ENCODE data around the gene THRAP3. TPM values are rescaled to one million over a fixed set of nuclear protein-coding genes. Genes with fewer than 3 reads are reported as not detected.
A peak's percentile ranks its signal among the peaks of the same experiment; 100 is the strongest.
"Not testable (repeated sequence)": the region's sequence is repeated elsewhere in the genome, so short reads cannot be mapped to it uniquely, and the experiment has no call there.

The THRAP3 gene
- polyA plus RNA-seq, 1 donor: 169 TPM

DNA sequence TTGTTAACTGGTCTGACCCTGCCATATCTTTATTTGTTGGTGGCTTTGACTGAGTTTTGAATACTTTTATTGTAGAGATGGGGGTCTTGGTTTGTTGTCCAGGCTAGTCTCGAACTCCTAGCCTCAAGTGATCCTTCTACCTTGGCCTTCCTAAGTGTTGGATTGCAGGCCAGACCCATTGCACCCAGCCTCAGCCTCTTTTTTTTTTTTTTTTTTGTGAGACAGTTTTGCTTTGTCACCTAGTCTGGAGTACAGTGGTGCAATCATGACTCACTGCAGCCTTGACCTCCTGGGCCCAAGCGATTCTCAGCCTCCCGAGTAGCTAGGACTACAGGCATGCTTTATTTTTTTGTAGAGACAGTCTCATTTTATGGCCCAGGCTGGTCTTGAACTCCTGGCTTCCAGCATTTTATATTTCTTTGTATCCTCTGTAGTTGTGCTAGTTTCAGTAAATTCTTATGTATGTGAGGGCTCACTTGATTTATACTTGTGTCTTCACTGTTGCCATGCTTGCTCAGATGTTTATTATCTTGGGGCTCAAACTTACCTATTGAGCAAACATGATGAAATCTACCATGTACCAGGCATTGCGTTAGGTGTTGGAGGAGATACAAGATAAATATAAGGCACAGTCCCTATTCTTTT, 24.1 kb downstream of the THRAP3 start:
- DNase-seq: no peak

DNA sequence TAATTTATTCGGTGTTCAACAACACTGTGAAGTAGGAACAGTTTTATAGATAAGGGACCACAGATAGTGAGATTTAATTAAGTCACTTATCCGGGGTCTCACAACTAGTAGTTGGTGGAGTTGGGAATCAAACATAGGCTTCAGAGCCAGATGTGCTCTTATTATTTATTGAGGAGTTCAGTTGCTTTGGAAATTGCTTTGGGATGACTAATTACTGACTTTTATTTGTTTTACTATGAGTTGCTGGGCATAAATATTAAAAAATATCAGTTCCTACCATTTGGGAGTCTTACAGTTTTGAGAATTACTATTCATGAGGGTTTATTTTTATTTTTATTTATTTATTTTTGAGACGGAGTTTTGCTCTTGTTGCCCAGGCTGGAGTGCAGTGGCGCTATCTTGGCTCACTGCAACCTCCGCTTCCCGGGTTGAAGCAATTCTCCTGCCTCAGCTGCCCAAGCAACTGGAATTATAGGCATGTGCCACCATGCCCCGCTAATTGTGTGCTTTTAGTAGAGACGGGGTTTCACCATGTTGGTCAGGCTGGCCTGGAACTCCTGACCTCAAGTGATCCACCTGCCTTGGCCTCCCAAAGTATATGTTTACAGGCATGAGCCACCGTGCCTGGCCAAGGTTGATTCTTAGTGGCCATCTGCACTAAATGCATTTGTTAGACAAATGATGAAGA, 27.7 kb downstream of the THRAP3 start:
- no peak for DNase-seq

DNA sequence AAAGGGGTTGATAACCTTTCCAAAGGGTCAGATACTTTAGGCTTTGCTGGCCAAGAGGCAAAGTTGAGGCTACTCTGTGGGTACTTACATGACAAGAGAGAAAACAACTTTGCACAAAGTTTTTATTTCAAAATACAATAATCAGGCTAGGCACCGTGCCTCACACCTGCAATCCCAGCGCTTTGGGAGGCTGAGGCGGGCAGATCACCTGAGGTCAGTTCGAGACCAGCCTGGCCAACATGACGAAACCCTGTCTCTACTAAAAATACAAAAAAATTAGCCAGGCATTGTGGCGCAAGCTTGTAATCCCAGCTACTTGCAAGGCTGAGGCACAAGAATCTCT, 28.2 kb downstream of the THRAP3 start:
- not testable (repeated sequence) for DNase-seq

DNA sequence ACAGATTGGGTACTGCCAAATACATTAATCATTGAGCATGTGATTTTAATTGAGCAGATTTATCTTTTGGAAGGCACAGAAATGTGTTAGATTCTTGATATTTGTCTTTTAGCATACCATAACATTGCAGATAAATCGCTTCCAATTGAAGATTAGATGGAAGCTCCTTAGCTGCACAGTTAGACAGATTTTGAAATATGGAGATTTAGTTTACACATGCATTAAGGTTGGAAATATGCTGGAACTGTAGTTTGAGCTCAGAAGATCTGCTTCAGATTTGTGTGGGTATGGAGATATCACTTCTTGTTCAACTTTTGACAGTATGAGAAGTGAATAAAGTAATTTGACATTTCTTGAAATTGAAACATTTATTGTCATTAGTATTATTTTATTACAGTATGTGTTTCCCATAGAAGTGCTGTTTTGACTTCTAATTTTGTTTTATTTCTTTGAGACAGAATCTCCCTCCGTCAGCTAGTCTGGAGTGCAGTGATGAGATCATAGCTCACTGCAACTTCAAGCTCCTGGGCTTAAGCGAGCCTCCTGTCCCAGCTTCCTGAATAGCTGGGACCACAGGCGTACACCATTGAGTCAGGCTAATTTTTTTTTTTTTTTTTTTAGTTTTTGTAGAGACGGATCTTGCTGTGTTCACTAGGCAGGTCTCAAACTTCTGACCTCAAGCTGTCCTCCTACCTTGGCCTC, 29.1 kb downstream of the THRAP3 start:
- no peak for DNase-seq

DNA sequence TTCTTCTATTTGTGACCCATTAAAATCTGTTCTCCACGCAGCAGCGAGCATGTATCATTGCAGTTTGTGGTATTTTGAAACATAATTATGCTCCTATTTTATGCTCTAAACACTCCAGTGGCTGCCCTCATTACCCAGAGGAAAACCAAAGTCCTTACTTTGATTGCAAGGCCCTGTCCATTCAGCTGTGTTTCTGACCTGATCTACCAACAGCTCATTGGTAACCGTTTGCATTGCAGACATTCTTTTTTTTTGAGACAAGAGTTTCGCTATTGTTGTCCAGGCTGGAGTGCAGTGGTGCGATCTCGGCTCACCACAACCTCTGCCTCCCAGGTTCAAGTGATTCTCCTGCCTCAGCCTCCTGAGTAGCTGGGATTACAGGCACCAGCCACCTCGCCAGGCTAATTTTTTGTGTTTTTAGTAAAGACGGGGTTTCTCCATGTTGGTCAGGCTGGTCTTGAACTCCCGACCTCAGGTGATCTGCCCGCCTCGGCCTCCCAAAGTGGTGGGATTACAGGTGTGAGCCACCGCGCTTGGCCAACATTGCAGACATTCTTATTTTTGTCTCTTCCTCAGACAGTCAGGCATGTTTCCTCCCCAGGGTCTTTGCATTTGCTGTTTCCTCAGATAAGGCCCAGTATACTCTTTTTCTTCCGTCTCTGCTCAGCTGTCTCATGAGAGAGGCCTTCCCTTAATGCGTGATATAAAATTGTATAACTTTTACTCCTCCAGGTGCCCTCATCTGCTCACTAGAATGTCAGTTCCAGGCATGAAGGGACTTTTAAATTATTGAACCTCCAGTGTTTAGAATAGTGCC, 32.5 kb downstream of the THRAP3 start:
- DNase-seq: no peak

DNA sequence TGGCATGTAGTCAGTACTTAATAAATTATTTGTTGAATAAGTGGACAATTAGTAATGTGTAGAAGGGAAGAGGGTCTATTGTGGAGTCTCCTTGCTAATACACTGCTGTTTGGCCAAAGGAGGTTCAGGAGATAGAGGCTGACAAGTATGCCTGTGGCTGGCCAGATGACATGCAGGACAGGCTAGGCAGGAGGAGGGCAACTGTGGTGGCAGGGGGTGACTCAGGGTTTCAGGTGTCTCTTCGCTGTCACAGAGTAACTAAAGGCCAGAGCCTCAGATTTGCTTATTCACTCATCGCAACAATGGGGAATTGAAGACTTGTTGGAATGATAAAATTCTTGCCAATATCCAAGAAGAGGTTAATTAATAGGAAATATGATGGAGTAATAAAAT, 33.1 kb downstream of the THRAP3 start:
- DNase-seq: no peak

DNA sequence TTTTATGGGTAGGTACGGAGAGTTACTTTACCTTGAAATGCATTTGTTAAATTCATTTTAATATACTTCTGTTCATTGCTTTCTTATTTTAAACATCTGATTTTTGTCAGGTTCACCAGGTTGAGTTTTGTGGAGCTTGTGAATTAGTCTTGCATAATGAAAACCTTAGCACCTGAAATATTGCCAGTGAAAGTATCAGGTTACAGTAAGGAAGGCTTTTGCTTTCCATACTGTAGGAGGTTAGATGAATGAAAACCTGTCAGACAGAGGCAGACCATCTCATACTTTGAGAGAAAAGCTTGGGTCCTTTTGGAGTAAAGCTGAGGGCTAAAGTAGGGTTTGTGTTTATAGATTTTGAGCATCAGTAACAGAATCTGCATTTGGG, 34.7 kb downstream of the THRAP3 start:
- DNase-seq: no peak

DNA sequence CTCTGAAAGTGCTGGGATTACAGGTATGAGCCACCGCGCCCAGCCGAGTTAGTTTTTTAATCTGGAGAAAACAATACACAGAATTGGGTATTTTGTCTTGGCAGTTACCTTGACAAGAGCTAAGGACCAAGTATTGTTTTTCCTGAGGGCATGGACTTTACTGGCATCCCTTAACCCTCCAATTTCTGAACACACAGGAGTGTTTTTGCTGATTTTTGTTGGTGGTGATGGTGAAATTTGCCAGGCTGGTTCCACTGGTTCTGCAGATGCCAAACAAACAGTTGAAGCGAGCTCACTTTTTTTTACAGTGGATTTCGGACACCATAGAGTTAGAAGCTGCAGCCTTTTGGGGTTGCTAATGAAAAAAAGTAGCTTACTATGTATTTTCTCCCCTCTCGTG, 44.7 kb downstream of the THRAP3 start:
- no peak for DNase-seq

DNA sequence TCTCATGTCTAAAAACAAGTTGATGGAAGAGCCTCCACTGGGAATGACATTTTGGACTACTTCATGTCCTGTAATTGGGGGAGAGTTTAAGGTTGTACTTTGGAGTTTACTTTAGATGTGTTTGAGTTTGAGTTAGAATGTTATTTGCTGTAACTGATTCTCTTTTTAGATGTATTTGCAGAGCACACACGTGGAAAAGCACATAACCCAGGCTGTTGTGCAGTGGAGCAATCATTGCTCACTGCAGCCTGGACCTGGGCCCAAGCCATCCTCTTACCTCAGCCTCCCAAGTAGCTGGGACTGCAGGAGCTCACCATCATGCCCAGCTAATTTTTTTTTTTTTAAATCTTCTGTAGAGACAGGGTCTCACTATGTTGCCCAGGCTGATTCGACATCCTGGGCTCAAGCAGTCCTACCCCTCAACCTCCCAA, 45.2 kb downstream of the THRAP3 start:
- no peak for DNase-seq

DNA sequence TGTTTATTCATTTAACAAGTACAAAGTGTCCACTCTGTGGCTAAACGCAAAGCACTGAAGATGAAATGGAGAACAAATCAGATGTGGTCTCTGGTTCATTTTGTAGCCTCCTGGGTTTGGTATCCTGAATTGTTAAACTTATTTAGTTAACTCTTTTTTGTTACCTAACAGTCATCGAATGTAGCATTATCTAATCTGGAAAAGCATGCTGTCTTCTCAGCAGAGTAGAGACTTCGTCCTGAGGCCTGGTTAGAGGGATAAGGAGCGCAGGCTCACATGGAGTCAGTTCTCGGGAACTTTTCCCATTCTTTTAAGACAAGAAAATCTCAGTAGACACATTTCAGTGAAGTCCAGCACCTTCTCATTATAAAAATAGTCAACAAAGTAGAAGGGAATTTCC, 48.8 kb downstream of the THRAP3 start:
- DNase-seq: no peak

DNA sequence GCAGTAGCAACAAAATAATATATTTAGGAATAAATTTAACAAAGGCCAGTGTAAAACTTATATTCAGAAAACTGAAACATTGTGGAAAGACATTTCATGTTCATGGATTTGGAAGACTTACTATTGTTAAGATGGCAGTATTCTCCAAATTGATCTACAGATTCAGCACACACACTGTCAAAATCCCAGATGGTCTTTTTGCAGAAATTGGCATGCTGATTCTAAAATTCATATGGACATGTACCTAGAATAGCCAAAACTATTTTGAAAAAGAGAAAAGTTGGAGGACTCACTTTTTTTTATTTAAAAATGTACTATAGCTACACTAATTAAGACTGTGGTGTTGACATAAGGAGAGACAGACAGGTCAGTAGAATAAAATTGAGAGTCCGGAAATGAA, 50.0 kb downstream of the THRAP3 start:
- no peak for DNase-seq

DNA sequence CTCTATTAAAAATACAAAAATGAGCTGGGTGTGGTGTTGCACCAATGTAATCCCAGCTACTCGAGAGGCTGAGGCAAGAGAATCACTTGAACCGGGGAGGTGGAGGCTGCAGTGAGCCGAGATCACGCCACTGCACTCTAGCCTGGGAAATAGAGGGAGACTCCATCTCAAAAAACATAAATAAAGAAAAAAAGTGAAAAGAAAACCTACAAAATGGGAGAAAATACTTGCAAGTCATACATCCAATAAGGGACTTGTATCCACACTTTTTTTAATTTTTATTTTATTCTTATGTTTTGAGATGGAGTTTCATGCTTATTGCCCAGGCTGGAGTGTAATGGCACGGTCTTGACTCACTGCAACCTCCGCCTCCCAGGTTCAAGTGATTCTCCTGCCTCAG, 52.4 kb downstream of the THRAP3 start:
- no peak for DNase-seq

DNA sequence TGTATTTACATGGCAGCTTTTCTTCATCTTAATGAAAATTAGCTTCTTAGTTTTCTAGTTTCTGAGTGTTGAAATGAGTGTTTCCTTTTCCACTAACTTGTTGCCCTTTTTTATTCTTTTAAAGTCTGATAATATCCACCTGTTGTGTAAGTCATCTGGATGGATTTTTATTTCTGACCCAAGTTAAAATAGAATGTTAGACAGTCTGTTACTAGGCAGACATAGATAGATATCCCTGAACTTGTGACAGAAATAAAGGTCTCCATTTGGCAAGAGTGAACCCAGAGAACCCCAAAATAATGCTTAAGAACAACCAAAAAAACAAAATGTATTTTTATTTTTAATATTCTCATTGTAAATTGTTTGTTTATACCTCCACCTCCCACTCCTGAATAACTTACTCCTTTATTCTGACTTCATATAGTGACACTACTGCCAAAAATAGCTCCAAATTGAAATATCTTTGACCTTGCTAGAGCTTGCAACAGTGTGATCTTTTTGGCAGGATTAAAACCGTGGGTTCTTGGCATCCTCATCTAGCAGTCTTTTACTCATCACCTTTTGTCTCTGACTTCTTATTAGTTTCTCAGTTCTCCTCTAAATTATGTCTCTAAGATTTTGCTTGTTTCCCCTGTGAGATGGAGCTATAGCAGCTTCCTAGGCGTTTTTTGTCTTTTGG, 55.0 kb downstream of the THRAP3 start:
- DNase-seq: no peak

DNA sequence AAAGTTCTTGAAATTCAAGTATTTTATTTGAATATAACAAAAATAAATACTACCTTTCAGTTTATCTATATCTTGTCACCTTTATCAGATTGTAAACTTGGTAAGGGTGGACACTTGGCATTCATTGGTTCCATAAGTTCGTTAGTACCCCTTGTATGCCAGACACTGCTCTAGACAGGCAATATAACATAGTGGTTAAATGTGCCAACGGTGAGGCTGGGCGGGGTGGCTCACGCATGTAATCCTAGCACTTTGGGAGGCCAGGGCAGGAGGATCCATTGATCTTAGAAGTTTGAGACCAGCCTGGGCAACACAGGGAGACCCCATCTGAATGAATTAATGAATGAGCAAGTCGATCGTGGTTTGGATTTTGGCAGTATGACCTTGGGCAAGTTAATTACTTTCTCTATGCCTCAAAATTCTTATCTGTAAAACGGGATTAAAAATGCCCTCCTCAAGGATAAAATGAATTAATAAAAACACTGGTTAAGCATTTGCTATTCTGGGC, 55.6 kb downstream of the THRAP3 start:
- DNase-seq: no peak

DNA sequence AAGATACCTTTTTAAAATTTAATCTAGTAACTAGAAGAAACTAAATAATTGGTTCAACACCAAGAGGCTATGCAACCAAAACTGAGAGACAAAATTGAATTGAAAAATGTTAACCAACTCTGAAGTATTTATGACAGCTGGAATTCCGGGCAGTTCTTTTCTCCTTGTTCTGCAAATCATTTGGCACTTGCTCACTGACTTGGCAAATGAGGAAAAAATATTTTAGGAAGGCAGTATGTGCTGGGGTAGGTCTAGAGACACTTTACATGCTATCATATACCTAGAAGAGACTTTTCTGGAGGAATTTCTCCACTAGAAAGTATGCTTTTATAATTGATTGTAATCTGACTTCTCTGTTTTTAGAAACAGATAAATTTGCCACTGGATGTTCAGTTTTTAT, 59.8 kb downstream of the THRAP3 start:
- no peak for DNase-seq

DNA sequence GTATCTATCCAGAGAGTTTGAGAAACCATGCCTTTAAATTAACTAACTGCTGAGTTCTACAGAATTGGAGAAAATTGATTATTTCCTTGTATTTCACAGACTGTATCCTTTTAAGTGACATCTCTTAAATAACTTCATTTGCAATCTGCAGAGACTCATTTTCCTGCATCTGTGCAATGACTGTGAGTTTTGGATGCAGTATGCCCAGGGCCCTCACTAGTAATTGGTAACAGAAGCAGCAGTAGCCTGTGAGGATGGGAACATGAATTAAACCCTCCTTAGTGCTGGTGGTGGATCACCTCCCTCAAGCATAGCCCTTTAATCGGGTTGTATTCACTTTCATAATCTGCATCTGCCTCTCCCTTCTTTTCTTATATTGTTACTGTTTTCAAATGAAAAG, 60.3 kb downstream of the THRAP3 start:
- no peak for DNase-seq

DNA sequence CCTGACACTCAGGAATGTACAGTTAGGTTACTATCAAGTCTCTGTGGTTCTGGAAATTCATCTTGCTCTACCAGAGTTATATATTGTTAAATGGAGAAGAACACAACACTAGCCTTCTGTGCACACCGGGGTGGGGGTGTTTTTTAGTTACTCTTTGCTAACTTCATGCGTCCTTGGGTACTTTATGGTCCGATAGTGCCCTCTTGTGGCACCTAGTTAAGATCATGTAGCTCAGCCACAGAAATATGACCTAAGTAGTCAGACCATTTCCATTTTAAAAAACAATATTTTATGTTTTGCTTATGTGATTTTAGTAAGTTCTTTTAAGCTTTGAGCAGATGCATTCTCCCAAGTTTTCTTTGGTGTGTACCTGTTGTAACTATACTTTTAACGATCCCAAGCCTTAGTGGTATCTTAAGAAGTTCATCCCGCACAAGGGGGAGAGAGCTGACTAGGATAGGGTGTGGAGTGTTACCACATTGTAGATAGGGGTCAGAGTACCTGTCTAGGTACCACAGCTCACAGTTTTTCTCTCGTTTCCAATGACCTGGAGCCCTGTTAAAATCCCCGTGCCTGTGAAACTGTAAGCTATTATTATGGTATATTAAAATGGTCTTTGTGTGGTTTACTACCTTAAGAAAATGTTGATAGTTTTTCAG, 61.3 kb downstream of the THRAP3 start:
- peak; percentile 83 for DNase-seq

DNA sequence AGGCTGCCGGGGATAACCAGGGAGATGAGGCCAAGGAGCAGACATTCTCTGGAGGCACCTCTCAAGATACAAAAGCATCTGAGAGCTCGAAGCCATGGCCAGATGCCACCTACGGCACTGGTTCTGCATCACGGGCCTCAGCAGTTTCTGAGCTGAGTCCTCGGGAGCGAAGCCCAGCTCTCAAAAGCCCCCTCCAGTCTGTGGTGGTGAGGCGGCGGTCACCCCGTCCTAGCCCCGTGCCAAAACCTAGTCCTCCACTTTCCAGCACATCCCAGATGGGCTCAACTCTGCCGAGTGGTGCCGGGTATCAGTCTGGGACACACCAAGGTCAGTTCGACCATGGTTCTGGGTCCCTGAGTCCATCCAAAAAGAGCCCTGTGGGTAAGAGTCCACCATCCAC, 62.6 kb downstream of the THRAP3 start:
- DNase-seq: no peak

DNA sequence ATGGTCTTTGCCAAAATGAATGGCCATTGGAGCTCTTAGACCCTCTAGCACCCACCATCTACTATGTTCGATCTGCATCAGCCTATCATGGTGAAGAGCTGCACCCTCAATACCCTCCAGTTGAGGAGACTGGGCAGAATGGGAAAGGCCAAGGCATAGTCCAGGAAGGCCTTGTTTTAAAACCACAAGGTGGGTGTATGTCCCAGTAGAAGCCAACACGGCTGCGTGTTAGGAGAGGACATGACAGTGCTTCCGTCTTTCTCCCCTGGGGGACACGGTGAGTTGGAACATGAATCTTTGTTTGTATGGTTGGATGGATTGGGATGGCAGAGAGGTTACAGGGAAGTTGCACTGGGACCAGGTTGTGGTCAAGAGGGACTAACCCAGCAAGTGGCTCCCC, 63.4 kb downstream of the THRAP3 start:
- no peak for DNase-seq

DNA sequence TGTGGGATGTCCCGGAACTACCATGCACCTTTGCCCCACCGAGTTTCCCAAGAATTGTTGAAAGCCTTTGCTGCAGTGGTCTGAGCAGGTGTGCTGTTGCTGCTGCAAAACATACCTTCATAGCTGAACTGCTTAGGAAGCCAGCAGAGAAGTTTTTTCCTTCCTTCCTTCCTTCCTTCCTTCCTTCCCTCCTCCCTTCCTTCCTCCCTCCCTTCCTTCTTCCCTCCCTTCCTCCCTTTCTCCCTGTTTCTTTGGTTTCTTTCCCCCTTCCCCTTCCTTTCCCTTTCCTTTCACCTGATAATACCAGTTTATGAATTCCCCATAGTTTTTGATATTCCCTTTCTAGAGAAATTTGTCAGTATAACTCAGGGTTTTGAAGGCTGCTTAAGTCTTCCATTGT, 71.1 kb downstream of the THRAP3 start:
- DNase-seq: no peak

DNA sequence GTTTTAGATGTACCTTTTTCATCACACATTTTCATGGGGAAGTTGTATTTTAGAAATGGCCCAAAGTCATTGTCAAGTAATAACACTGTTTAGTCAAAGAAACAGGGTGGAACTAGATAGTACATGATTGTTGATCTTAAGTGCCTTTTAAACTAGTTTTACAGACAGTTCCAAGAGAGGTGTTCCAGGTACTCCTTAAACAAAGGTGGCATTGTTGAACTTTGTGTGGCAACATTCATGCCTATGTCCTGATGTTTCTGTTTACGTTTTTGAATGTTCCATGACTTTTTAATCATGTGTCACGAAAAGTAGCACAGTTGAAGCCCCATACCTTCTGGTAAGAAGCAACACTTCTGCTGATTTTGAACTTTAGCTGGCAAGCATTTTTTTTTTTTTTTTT, 72.8 kb downstream of the THRAP3 start:
- DNase-seq: no peak

DNA sequence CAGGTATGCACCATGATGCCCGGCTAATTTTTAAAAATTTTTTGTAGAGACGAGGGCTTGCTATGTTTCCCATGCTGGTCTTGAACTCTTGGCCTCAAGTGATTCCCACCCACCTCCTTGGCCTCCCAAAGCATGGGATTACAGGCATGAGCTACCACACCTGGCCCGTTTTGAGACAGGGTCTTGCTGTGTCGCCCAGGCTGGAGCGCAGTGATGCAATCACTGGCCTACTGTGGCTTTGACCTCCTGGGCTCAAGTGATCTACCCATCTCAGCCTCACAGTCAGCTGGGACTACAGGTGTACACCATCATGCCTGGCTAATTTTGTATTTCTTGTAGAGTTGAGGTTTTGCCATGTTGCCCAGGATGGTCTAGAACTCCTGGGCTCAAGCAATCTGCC, 74.4 kb downstream of the THRAP3 start:
- no peak for DNase-seq
